ENCODE data around the gene PHLDA1. TPM values are rescaled to one million over a fixed set of nuclear protein-coding genes. Genes with fewer than 3 reads are reported as not detected.

The PHLDA1 gene
- total and polyA plus RNA-seq, 2 of the 13 experiments (the other 11 are each of a cell fraction or from before 2014, with no cell fraction given) = 33.8 to 41.0 TPM

GRCh38 chr12:76031414-76032042 is at the start of gene PHLDA1 (continued):
- TF ChIP-seq ZNF513 (CRISPR knock-in tag; conservative IDR thresholded peaks at IDR 0.05) (no peak; the same call in 1 of the 2 replicates), ZNF335 (CRISPR knock-in tag; IDR thresholded peaks at IDR 0.05) (peak; percentile 79), TP53 (CRISPR knock-in tag; conservative IDR thresholded peaks at IDR 0.05) (peak; percentile 57; the same call in 1 of the 2 replicates), ZNF766 (CRISPR knock-in tag; IDR thresholded peaks at IDR 0.05; ENCODE audit: borderline replicate concordance) (peak; percentile 87), ZNF431 (CRISPR knock-in tag; IDR thresholded peaks at IDR 0.05; ENCODE audit: borderline replicate concordance, low read depth) (no peak; the same call in 1 of the 2 replicates), ZNF781 (CRISPR knock-in tag; IDR thresholded peaks at IDR 0.05; ENCODE audit: borderline replicate concordance, not compliant biosample characterization) (peak; percentile 78), ZNF773 (CRISPR knock-in tag; IDR thresholded peaks at IDR 0.05; ENCODE audit: borderline replicate concordance) (peak; percentile 94), NONO (IDR thresholded peaks at IDR 0.05) (no peak), NONO (CRISPR knock-in tag; conservative IDR thresholded peaks at IDR 0.05) (peak; percentile 86), SMARCE1 (IDR thresholded peaks at IDR 0.05; ENCODE audit: borderline replicate concordance) (no peak), ARID3A (IDR thresholded peaks at IDR 0.05; ENCODE audit: low read depth, low read length) (no peak), ZNF496 (CRISPR knock-in tag; IDR thresholded peaks at IDR 0.05; ENCODE audit: insufficient replicate concordance) (no peak), ZNF580 (CRISPR knock-in tag; IDR thresholded peaks at IDR 0.05; ENCODE audit: borderline replicate concordance, low read depth) (peak; percentile 16; the same call in 1 of the 2 replicates), POGK (CRISPR knock-in tag; conservative IDR thresholded peaks at IDR 0.05) (peak; percentile 60), ZNF414 (CRISPR knock-in tag; IDR thresholded peaks at IDR 0.05) (peak; percentile 90), HMGA1 (CRISPR knock-in tag; conservative IDR thresholded peaks at IDR 0.05) (no peak), FOSL1 (CRISPR knock-in tag; IDR thresholded peaks at IDR 0.05; ENCODE audit: borderline replicate concordance) (peak; percentile 46; the same call in 1 of the 2 replicates)
